DOHH2 (cell line): Measurements from ENCODE around the gene NRGN.

Experiments
- H3F3A ChIP-seq: fragments of 200-600 bp; sonication (generic), shearing (Covaris generic); 2 replicates; pipeline ENCODE4 v1.6.0; 2016; ENCODE audit warnings: antibody characterized with exemption, mild to moderate bottlenecking; ENCODE audit not compliant: control insufficient read depth, insufficient read depth
- H3K27ac ChIP-seq: fragments of 200-600 bp; sonication (generic); 2 replicates; pipeline ENCODE4 v1.5.1; 2014; ENCODE audit warnings: low read depth, mild to moderate bottlenecking, low read length, moderate library complexity
- H3K27me3 ChIP-seq: fragments of 200-600 bp; sonication (generic); 2 replicates; pipeline ENCODE4 v1.6.1; 2014; ENCODE audit warnings: mild to moderate bottlenecking, low read length, mixed read lengths; ENCODE audit not compliant: control insufficient read depth
- H3K36me3 ChIP-seq: fragments of 200-600 bp; sonication (generic); 2 replicates; pipeline ENCODE4 v1.6.1; 2014; ENCODE audit warnings: mild to moderate bottlenecking, low read length, moderate library complexity, mixed read lengths; ENCODE audit not compliant: control insufficient read depth
- H3K4me1 ChIP-seq: fragments of 200-600 bp; sonication (generic); 2 replicates; pipeline ENCODE4 v1.6.1; 2014; ENCODE audit warnings: mild to moderate bottlenecking, low read length, mixed read lengths; ENCODE audit not compliant: control insufficient read depth
- H3K4me2 ChIP-seq: fragments of 200-600 bp; sonication (generic); 2 replicates; pipeline ENCODE4 v1.6.0; 2014; ENCODE audit warnings: mild to moderate bottlenecking, low read length, moderate library complexity
- H3K4me3 ChIP-seq: fragments of 200-600 bp; sonication (generic); 2 replicates; pipeline ENCODE4 v1.5.1; 2014; ENCODE audit warnings: mild to moderate bottlenecking, low read length, mixed read lengths
- H3K79me2 ChIP-seq: fragments of 200-600 bp; sonication (generic); 2 replicates; pipeline ENCODE4 v1.6.1; 2014; ENCODE audit warnings: mild to moderate bottlenecking, low read length, mixed read lengths; ENCODE audit not compliant: control insufficient read depth
- H3K9me2 ChIP-seq: fragments of 200-600 bp; sonication (generic); replicated peaks from 2 replicates; pipeline ENCODE4 v1.6.1; 2014; ENCODE audit warnings: mild to moderate bottlenecking, low read length, mixed read lengths; ENCODE audit not compliant: control insufficient read depth
- H3K9me3 ChIP-seq: fragments of 200-600 bp; sonication (generic); 2 replicates; pipeline ENCODE4 v1.6.1; 2014; ENCODE audit warnings: antibody characterized with exemption, low read length, mixed read lengths; ENCODE audit not compliant: control insufficient read depth, insufficient read depth
- H4K20me1 ChIP-seq: fragments of 200-600 bp; sonication (generic); 2 replicates; pipeline ENCODE4 v1.6.0; 2014; ENCODE audit warnings: low read depth, mild to moderate bottlenecking, antibody characterized with exemption, low read length, moderate library complexity; ENCODE audit not compliant: control insufficient read depth, insufficient read depth
- CTCF ChIP-seq: fragments of 200-600 bp; sonication (generic); IDR thresholded peaks from one replicate; pipeline ENCODE4 v1.5.1; 2014; ENCODE audit warnings: antibody characterized with exemption, mild to moderate bottlenecking, low read depth, low read length; ENCODE audit not compliant: poor library complexity, severe bottlenecking
- EZH2phosphoT487 ChIP-seq: fragments of 200-600 bp; sonication (generic); IDR thresholded peaks from 2 replicates; pipeline ENCODE4 v1.6.1; 2017; ENCODE audit warnings: borderline replicate concordance, mild to moderate bottlenecking, antibody characterized with exemption, low read length, moderate library complexity, mixed read lengths

Gene NRGN

GRCh38 chr11:124759266-124760204, 19.8 kb downstream of the NRGN start:
- TF ChIP-seq EZH2phosphoT487 = no peak
- no peak for TF ChIP-seq CTCF
- H3K79me2 ChIP-seq = no peaks in the 10 kb centered on the region
- H3K9me3 ChIP-seq = no peaks in the 10 kb centered on the region
- H3K4me2 ChIP-seq = peak overlapping the region; percentile 54
- peak overlapping the region; percentile 28 for H3K4me3 ChIP-seq
- no peaks in the 10 kb centered on the region for H4K20me1 ChIP-seq
- H3K36me3 ChIP-seq = no peaks in the 10 kb centered on the region
- H3K9me2 ChIP-seq = no peaks in the 10 kb centered on the region
- no peaks in the 10 kb centered on the region; the same call in 1 of the 2 replicates for H3F3A ChIP-seq
- peaks cover 46% of the 10 kb centered on the region for H3K27me3 ChIP-seq
- H3K27ac ChIP-seq = no peak overlapping the region
- H3K4me1 ChIP-seq = peaks cover 49% of the 10 kb centered on the region

DNA sequence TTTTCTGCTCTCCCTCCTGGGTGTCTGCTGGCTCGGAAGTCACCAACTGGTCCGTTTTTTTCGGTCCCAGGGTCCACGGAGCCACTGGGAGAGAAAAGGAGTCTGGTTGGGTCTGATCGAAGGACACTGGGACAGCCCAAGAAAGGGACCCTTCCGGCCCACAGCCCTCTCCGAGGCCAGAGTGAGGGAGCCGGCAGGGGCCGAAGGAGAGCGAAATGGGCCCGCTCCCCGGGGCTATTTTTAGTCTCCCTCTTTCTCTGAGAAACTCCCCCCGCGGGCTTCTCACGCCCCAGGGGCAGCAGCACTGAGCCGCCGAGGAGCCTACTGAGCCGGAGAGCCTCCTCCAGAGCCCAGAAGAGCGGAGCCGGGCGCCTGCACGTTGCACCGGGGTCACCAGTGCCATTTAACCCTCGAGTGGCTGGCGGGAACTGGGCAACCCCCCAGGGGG, 20.5 kb downstream of the NRGN start:
- Histone ChIP-seq H3K4me2 (peak overlapping the region; percentile 54), H3K9me2 (no peaks in the 10 kb centered on the region), H4K20me1 (no peaks in the 10 kb centered on the region), H3K79me2 (no peaks in the 10 kb centered on the region), H3K9me3 (no peaks in the 10 kb centered on the region), H3K27ac (no peak overlapping the region), H3F3A (no peaks in the 10 kb centered on the region; the same call in 1 of the 2 replicates), H3K36me3 (no peaks in the 10 kb centered on the region), H3K27me3 (peaks cover 46% of the 10 kb centered on the region), H3K4me1 (peaks cover 49% of the 10 kb centered on the region), H3K4me3 (peak overlapping the region; percentile 28)
- TF ChIP-seq CTCF = no peak
- TF ChIP-seq EZH2phosphoT487 = no peak

- H3K4me2 ChIP-seq = peak overlapping the region; percentile 54
- peak overlapping the region; percentile 28; the same call in 1 of the 2 replicates for H3K4me3 ChIP-seq
- peaks cover 46% of the 10 kb centered on the region for H3K27me3 ChIP-seq
- no peaks in the 10 kb centered on the region for H3K9me3 ChIP-seq
- H3K4me1 ChIP-seq = peaks cover 49% of the 10 kb centered on the region
- no peaks in the 10 kb centered on the region for H3K9me2 ChIP-seq
- H3K36me3 ChIP-seq = no peaks in the 10 kb centered on the region
- H3K27ac ChIP-seq = no peak overlapping the region
- H3F3A ChIP-seq = no peaks in the 10 kb centered on the region
- H4K20me1 ChIP-seq = no peaks in the 10 kb centered on the region
- no peaks in the 10 kb centered on the region for H3K79me2 ChIP-seq
- no peak for TF ChIP-seq EZH2phosphoT487
- no peak for TF ChIP-seq CTCF
Measured at GRCh38 chr11:124760806-124761205, 21.1 kb downstream of the NRGN start.
